OCI-LY1 (cell line): ENCODE measurements around the gene TIMM8B.

Experiments used
- H2AFZ ChIP-seq: fragments of 200-600 bp; sonication (generic), shearing (Covaris generic); 2 replicates; pipeline ENCODE4 v1.6.0; 2014; ENCODE audit warnings: antibody characterized with exemption, mild to moderate bottlenecking, low read length
- H3F3A ChIP-seq: fragments of 200-600 bp; sonication (generic), shearing (Covaris generic); 2 replicates; pipeline ENCODE4 v1.6.0; 2014; ENCODE audit warnings: mild to moderate bottlenecking, antibody characterized with exemption, low read length, moderate library complexity; ENCODE audit not compliant: insufficient read depth
- H3K27ac ChIP-seq: fragments of 200-600 bp; sonication (generic); 2 replicates; pipeline ENCODE4 v1.5.1; 2014; ENCODE audit warnings: low read length, mixed run types, mild to moderate bottlenecking, low read depth; ENCODE audit not compliant: poor library complexity, severe bottlenecking
- H3K27me3 ChIP-seq: fragments of 200-600 bp; sonication (generic); 2 replicates; pipeline ENCODE4 v1.6.0; 2014; ENCODE audit warnings: antibody characterized with exemption, mild to moderate bottlenecking, low read length, moderate library complexity; ENCODE audit not compliant: insufficient read depth
- H3K36me3 ChIP-seq: fragments of 200-600 bp; sonication (generic); 2 replicates; pipeline ENCODE4 v1.6.1; 2014; ENCODE audit warnings: mild to moderate bottlenecking, antibody characterized with exemption, low read length, moderate library complexity, mixed read lengths; ENCODE audit not compliant: insufficient read depth
- H3K4me1 ChIP-seq: fragments of 200-600 bp; sonication (generic); 2 replicates; pipeline ENCODE4 v1.5.1; 2014; ENCODE audit warnings: mild to moderate bottlenecking, low read length, moderate library complexity; ENCODE audit not compliant: insufficient read depth, severe bottlenecking
- H3K4me2 ChIP-seq: fragments of 200-600 bp; sonication (generic), shearing (Covaris generic); 2 replicates; pipeline ENCODE4 v1.6.1; 2014; ENCODE audit warnings: low read length
- H3K4me3 ChIP-seq: fragments of 200-600 bp; sonication (generic); 2 replicates; pipeline ENCODE4 v1.5.1; 2014; ENCODE audit warnings: low read length, low read depth, mild to moderate bottlenecking, mixed read lengths; ENCODE audit not compliant: poor library complexity, severe bottlenecking
- H3K79me2 ChIP-seq: fragments of 200-600 bp; shearing (Covaris generic); 2 replicates; pipeline ENCODE4 v1.6.1; 2016; ENCODE audit warnings: mixed run types, low read length, mixed read lengths; ENCODE audit not compliant: insufficient read depth
- H3K9ac ChIP-seq: fragments of 200-600 bp; sonication (generic), shearing (Covaris generic); 2 replicates; pipeline ENCODE4 v1.6.1; 2014; ENCODE audit warnings: mild to moderate bottlenecking, low read length, mixed read lengths
- H3K9me2 ChIP-seq: fragments of 200-600 bp; sonication (generic), shearing (Covaris generic); 2 replicates; pipeline ENCODE4 v1.6.1; 2014; ENCODE audit warnings: low read depth, mild to moderate bottlenecking, low read length, mixed read lengths
- H3K9me3 ChIP-seq: fragments of 200-600 bp; shearing (Covaris generic); 2 replicates; pipeline ENCODE4 v1.6.1; 2014; ENCODE audit warnings: low read length, mixed read lengths
- H4K20me1 ChIP-seq: fragments of 200-600 bp; sonication (generic), shearing (Covaris generic); 2 replicates; pipeline ENCODE4 v1.6.0; 2016; ENCODE audit warnings: mild to moderate bottlenecking, low read length; ENCODE audit not compliant: insufficient read depth
- EZH2 ChIP-seq: fragments of 200-600 bp; sonication (generic), shearing (Covaris generic); IDR thresholded peaks from 2 replicates; pipeline ENCODE4 v1.8.0; 2017; ENCODE audit warnings: borderline replicate concordance, mixed run types, mild to moderate bottlenecking, antibody characterized with exemption, low read length, moderate library complexity, mixed read lengths
- TF ChIP-seq, protein P1 (sequence below): fragments of 200-600 bp; sonication (generic), shearing (Covaris generic); IDR thresholded peaks from 2 replicates; pipeline ENCODE4 v1.5.1; 2017; ENCODE audit warnings: mild to moderate bottlenecking, antibody characterized with exemption, low read length, moderate library complexity, mixed read lengths

The TIMM8B gene

DNA sequence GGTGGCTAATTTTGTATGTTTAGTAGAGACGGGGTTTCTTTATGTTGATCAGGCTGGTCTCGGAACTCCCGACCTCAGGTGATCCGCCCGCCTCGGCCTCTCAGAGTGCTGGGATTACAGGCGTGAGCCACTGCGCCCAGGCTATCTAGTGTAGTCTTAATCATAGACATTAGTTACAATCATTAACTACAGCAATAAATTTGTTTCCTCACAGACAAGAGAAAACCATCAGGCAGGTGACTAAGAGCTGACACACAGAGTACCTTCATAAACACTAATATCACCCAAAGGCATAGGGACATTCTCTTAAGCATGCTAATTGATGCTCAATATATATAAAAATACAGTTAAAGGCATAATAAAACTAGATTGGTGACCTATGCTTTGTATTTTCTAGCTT lies 19.5 kb upstream of the TIMM8B start:
- H3F3A ChIP-seq: no peaks in the 10 kb centered on the region
- no peaks in the 10 kb centered on the region for H3K27me3 ChIP-seq
- H3K4me2 ChIP-seq: no peak overlapping the region
- TF ChIP-seq, protein P1, sequence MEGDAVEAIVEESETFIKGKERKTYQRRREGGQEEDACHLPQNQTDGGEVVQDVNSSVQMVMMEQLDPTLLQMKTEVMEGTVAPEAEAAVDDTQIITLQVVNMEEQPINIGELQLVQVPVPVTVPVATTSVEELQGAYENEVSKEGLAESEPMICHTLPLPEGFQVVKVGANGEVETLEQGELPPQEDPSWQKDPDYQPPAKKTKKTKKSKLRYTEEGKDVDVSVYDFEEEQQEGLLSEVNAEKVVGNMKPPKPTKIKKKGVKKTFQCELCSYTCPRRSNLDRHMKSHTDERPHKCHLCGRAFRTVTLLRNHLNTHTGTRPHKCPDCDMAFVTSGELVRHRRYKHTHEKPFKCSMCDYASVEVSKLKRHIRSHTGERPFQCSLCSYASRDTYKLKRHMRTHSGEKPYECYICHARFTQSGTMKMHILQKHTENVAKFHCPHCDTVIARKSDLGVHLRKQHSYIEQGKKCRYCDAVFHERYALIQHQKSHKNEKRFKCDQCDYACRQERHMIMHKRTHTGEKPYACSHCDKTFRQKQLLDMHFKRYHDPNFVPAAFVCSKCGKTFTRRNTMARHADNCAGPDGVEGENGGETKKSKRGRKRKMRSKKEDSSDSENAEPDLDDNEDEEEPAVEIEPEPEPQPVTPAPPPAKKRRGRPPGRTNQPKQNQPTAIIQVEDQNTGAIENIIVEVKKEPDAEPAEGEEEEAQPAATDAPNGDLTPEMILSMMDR: no peak
- no peak for TF ChIP-seq EZH2
- H3K27ac ChIP-seq: no peak overlapping the region
- H2AFZ ChIP-seq: no peak overlapping the region
- no peak overlapping the region for H3K4me3 ChIP-seq
- no peaks in the 10 kb centered on the region for H4K20me1 ChIP-seq
- H3K9me3 ChIP-seq: peaks cover 5% of the 10 kb centered on the region; the same call in 1 of the 2 replicates
- no peaks in the 10 kb centered on the region for H3K9me2 ChIP-seq
- H3K9ac ChIP-seq: no peak overlapping the region
- H3K4me1 ChIP-seq: no peaks in the 10 kb centered on the region
- no peaks in the 10 kb centered on the region for H3K36me3 ChIP-seq
- no peaks in the 10 kb centered on the region for H3K79me2 ChIP-seq

DNA sequence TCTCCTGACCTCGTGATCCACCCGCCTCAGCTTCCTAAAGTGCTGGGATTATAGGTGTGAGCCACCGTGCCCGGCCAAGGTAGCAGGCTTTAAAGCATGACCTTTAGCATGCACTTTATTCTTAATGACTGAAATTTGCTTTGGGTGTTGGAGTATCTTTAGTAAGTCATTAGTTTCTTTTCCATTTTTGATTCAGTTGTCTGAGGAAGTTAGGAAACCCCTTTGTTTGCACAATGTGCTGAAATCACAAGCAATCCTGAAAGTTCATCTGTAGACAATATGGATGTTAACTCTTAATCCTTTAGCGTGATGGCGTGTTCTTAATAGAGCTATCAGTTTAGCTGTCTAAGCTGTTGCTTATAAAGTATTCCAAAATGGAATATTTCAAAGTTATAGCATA lies 16.9 kb upstream of the TIMM8B start:
- no peaks in the 10 kb centered on the region for H3K79me2 ChIP-seq
- no peaks in the 10 kb centered on the region for H3K27me3 ChIP-seq
- no peaks in the 10 kb centered on the region for H4K20me1 ChIP-seq
- TF ChIP-seq, protein P1: no peak
- TF ChIP-seq EZH2: no peak
- no peaks in the 10 kb centered on the region for H3F3A ChIP-seq
- H3K9ac ChIP-seq: no peak overlapping the region
- H3K4me3 ChIP-seq: no peak overlapping the region
- H3K4me2 ChIP-seq: no peak overlapping the region
- no peaks in the 10 kb centered on the region for H3K4me1 ChIP-seq
- no peak overlapping the region for H3K27ac ChIP-seq
- H2AFZ ChIP-seq: no peak overlapping the region
- peaks cover 1% of the 10 kb centered on the region; the same call in 1 of the 2 replicates for H3K36me3 ChIP-seq
- no peaks in the 10 kb centered on the region for H3K9me3 ChIP-seq
- H3K9me2 ChIP-seq: no peaks in the 10 kb centered on the region

DNA sequence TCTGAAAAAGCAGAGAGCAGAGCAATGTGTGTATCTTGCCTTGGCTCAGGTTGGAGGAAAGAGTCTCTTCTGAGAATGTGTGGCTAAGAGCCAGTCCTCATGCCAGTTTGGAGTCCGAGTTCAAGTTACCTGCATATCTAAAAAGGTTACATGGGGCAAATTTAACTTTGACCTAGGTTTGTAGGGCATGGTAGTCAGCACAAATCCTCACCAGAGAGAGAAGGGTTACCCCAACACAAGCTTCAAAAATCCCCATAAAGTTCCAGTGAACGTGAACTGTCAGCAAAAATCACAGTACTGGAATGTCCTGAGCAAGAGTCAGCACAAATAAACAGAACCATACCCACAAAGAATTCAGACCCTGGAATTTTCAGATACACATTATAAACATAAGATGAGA lies 13.9 kb upstream of the TIMM8B start:
- Histone ChIP-seq H3K9me3 (no peaks in the 10 kb centered on the region), H3K79me2 (no peaks in the 10 kb centered on the region), H3K36me3 (peaks cover 17% of the 10 kb centered on the region; the same call in 1 of the 2 replicates), H3K27me3 (no peaks in the 10 kb centered on the region), H3K4me2 (no peak overlapping the region), H3K4me3 (no peak overlapping the region), H3F3A (no peaks in the 10 kb centered on the region), H3K27ac (no peak overlapping the region), H3K9ac (no peak overlapping the region), H2AFZ (no peak overlapping the region), H3K9me2 (no peaks in the 10 kb centered on the region), H4K20me1 (no peaks in the 10 kb centered on the region), H3K4me1 (no peaks in the 10 kb centered on the region)
- TF ChIP-seq, protein P1: no peak
- TF ChIP-seq EZH2: no peak
